Hematopoietic multipotent progenitor cell treated with erythropoietin and hydrocortisone succinate and interleukin-3 and kit ligand, for 4 days (in vitro differentiated cells): Measurements from ENCODE around the gene ADAMTS17.

Source experiments
- DNase-seq: peaks from one replicate; pipeline ENCODE4 v3.0.0-alpha.2; 2015

ADAMTS17 gene

DNA sequence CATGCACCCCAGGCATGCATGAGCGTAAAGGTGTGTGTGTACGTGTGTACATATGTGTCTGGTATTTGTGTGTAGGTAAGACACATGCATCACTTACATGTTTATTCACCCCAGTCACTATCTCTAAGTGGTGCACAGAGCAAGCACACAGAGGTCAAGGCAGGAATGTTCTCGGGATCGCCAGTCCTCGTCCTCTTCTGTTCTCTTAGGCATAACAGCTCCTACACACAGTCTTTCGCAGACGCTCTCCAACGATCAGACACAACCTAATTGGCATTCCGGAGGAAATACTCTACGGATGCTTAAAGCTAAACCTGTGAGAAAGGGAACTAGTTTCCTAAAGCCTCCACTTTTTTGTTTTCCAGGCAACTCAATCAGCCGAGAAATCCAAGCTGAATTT lies 95.9 kb downstream of the ADAMTS17 start:
- DNase-seq: no peak

- DNase-seq: no peak
These were observed 96.3 kb downstream of the ADAMTS17 start for GRCh38 chr15:100245487-100245820.

DNA sequence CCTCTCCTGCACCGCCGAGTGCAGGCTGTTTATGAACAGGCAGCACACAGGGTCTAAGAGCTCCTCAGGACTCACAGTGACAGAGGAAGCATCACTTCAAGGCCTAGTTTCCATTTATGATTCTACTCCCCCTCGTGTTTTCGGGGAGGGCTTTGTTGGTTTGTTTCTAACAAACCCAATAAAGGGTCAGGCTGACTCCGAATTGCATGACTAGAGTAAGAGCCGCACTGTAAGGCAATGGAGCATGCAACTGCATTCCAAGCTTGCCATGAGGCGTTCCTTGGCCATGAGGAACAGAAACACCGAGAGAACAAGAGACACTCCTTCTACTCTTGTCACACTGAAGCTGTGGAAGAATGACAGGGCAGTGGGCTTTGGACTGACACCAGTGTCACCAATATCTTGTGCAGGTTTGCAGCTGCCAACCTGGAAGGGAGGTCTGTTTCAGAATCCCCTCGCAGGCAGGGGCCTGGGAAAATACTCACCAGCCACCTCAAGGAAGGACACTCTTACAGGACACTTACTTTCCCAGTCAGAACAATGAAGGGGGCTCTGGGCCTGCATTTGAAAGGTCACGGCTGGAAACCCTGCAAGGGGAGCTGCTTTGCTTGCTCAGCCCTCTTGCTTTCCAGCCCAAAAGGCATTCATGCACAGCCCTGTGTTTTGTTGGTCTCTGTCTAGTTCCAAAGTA lies 96.8 kb downstream of the ADAMTS17 start:
- no peak for DNase-seq

- no peak for DNase-seq
These were observed 98.8 kb downstream of the ADAMTS17 start for GRCh38 chr15:100242989-100243388.

DNA sequence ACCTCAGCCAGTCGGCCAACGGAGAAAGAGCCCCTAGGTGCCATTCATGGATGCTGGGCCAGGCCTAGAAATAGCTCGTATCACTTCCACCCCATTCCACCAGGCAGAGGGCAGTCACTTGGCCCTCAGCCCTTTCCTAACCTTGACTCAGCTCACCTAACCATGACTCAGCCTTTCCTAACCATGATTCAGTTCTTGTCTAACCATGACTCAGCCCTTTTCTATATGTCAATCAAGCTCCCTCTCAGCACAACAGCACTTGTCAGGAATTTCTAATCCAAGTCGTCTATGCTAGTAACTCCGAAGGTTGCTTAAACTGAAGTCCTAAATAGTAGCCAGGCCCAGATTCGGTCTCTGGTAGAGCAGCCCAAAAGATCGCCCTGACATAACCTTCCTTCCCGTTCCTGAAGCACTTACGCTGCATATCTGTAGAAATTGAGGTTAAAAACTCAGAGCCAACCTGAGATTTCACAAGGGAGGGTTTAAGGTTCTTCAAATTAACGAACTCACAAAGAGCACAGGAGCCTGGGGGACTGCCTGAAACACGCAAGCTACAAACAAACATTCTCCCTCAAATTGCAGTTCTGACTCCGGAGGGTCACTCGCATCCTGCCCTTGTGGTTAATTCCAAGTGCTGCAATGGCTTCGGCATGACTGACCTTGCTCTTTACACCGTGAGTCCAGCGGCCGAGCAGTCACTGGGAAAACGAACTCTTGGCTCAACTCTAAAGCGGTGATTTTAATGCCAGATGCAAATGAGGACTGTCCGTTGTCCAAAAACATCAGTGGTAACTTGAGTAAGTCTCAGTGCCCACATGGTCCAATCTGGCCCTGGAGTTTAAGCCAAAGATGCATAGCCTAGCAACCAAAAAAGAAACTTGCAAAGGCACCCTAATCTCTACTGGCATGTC lies 99.9 kb downstream of the ADAMTS17 start:
- DNase-seq: peak; percentile 4

DNA sequence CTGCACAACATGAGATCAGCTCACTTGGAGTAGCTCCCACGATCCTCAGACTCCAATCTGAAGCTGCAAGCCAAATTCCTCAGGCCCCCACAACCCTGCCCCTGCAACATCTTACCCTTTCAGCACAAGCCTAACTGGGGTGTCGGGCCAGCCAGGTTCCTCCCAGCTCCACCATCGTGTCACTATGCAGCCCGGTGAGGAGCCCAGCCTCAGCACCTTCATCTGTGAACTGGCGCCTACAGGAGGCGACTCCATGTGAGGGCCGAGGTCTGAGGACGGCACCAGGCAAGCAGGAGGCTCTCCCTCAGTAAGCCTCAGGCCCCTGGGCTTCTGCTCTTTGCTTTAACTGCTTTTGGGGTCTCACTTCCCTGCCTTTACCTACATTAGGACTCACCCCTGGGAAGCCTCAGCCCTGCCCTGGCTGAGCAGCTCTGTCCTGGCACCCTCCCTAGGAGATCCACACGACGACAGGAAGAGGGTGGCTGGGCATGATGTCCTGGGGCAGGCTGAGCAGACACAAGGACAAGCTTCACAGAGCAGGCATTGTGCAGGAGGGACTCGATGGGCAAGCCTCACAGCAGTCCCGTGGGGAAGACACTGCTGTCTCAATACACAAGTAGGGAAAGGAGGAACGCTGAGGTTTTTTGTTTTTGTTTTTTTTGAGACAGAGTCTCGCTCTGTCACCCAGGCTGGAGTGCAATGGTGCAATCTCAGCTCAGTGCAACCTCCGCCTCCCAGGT lies 104.6 kb downstream of the ADAMTS17 start:
- DNase-seq: no peak

- peak; percentile 9 for DNase-seq
These were observed 106.7 kb downstream of the ADAMTS17 start for GRCh38 chr15:100235030-100235617.

- no peak for DNase-seq
These were observed 107.4 kb downstream of the ADAMTS17 start for GRCh38 chr15:100234158-100235029.

- no peak for DNase-seq
These were observed 111.0 kb downstream of the ADAMTS17 start for GRCh38 chr15:100230784-100231183.

DNA sequence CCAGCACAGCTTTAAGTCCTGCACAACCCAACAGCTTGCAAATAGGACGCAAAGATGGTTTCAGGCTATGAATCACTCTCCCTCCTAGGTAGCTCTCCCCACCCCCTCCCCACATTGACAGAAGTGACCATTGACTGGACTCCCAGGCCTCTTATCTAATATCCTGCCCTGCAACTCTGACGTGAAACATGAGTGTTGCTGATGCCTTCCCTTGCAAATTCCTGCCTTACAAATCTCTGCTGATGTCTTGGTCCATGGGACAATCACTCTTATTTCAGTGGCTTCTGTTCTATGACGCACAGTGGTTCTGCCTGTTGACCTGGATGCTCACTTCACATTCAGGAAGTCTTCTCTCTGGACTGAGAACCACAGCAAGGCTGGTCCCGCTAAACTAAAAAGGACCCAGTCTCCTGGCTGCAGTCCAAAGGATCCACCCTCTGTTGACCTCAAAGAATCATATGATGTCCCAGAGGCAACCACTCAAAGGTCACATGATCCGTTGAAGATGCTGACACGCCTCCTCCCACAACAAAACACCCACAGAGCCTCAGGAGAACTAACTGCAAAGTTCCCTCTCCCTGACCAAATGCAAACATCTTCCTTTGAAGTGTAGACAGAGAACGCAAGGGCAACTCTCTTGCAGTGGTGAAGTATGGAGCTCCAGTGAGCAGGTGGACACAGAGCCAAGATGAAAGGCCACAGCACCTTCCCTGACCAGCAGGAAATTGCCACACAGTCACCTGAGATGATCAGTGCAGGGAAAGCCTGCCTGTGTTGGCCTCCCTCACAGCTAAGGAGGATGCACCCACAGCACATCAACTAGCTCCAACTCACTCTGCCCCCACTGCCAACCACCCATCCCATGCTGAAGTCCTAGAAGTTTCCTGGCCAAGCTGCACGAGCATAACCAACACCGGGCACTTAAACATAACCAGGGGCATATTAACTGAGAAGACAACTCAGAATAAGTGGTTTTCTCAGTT lies 112.3 kb downstream of the ADAMTS17 start:
- DNase-seq: no peak

GRCh38 chr15:100227781-100228180 lies 114.0 kb downstream of the ADAMTS17 start:
- DNase-seq: no peak

DNA sequence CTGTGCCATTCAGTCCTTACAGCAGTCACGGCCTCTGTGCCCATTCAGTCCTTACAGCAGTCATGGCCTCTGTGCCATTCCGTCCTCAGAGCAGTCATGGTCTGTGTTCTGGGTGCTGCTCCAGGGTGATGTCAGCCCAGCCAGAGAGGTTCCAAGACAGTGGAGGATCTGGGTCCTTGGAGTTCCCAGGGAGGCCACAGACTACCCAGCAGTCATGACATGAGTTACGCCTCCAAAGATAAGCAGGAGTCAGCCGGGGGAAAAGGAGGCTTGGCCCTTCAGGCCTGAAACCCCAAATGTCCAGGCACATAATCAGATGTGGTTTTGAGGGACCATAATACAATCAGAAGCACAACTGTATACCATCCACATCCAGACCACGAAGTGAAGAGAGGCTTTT lies 115.7 kb downstream of the ADAMTS17 start:
- DNase-seq: no peak

- DNase-seq: no peak
These were observed 117.3 kb downstream of the ADAMTS17 start for GRCh38 chr15:100224206-100225185.

- no peak for DNase-seq
These were observed 119.4 kb downstream of the ADAMTS17 start for GRCh38 chr15:100222349-100222715.

GRCh38 chr15:100221471-100222348 lies 120.1 kb downstream of the ADAMTS17 start:
- DNase-seq: no peak

DNA sequence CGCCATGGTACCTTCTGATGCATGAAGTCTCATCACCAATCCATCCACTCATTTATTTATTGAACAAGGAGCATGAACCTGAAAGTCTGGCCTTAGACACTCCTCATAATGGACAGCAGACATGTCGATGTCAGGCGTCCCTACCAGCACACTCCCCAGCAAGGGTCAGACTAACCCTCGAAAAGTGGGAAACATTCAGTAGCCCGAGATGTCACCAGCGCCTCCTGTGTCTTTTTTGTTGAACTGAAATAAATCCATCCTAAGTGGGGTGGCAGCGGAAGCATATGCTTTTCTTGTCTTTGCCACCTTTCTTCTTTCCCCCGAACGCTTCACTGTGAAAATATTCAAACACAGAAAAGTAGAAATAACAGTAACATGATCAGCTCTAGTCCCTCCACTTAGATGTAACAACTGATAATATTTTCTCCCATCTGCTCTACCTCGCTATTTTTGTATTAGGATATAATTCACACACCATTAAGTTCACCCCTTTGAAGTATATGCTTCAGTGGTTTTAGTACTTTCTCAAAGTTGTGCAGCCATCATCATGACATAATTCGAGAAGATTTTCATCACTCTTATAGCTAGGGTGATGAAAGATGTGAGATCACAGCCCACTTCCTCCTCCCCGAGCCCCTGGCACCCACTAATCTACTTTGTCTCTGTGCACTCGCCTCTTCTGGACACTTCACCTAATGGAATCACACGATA lies 121.6 kb downstream of the ADAMTS17 start:
- no peak for DNase-seq

- no peak for DNase-seq
These were observed 123.3 kb downstream of the ADAMTS17 start for GRCh38 chr15:100218434-100218833.

DNA sequence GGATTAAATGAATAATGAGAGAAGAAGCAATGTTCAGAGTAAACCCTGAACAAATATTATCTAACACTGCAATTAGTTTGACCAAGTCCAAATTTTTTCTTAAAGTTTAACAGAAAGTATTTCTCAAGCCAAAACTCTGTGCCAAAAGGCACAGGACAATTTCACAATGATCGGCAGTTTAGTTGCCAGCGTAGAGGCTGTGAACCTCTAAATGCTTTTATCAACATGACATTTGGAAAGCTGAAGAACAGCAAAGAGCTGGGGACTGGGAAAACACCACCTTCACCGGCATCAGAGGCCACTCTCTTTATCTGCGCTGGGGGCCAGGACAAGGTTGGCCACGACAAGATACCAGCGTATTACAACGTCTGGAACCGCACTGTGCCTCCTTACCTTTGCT lies 125.6 kb downstream of the ADAMTS17 start:
- DNase-seq: no peak
